ENCODE results near the gene JTB. TPM values are rescaled to one million over a fixed set of nuclear protein-coding genes. Genes with fewer than 3 reads are reported as not detected.
A peak's percentile ranks its signal among the peaks of the same experiment; 100 is the strongest.

The JTB gene
- total and polyA plus RNA-seq, 9 of the 15 experiments (the other 6 are each of a cell fraction or from before 2014, with no cell fraction given) = 24.7 to 308 (median 151) TPM

DNA sequence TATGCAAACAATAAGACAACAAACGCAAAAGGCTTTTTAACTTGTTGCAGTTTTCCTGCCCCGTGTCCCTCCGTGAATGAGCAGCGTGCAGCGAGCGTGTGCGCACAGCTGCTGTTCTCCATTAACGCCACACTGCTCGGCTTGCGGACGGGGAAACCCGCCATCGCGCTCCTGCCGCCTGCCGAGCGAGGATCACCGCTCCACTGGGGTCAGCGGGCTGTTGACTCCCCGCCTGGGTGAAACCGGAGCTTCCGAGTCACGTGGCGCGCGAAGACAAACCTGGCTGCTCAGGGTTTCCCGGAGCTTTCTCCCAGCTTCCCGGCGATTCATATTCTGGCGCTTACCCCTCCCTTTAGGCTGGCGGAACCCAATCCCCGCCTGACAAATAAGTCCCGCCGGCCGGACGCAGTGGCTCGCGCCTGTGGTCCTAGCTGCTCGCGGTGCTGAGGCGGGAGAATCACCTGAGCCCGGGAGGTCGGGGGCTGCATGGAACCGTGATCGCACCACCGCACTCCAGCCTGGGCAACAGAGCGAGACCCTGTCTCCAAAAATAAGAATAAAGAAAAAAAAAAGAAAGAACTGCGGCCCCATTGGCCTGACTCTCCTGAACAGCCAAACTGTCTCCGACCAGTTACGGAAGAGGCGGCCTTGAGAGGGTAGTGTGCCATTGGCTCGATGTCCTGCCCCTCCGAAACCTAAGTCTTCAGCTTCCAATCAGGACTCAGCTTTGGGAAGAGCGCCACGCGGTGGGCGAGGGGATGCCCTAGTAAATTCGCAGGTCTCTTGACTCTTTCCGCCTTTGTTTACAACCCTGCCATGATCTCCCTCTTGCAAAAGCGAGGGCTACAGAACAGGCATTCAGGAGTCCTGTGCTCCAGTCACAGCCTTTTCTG is 10.1 kb downstream of the JTB start, which contains the start of gene CREB3L4 (continued):
- TF ChIP-seq, protein P1, sequence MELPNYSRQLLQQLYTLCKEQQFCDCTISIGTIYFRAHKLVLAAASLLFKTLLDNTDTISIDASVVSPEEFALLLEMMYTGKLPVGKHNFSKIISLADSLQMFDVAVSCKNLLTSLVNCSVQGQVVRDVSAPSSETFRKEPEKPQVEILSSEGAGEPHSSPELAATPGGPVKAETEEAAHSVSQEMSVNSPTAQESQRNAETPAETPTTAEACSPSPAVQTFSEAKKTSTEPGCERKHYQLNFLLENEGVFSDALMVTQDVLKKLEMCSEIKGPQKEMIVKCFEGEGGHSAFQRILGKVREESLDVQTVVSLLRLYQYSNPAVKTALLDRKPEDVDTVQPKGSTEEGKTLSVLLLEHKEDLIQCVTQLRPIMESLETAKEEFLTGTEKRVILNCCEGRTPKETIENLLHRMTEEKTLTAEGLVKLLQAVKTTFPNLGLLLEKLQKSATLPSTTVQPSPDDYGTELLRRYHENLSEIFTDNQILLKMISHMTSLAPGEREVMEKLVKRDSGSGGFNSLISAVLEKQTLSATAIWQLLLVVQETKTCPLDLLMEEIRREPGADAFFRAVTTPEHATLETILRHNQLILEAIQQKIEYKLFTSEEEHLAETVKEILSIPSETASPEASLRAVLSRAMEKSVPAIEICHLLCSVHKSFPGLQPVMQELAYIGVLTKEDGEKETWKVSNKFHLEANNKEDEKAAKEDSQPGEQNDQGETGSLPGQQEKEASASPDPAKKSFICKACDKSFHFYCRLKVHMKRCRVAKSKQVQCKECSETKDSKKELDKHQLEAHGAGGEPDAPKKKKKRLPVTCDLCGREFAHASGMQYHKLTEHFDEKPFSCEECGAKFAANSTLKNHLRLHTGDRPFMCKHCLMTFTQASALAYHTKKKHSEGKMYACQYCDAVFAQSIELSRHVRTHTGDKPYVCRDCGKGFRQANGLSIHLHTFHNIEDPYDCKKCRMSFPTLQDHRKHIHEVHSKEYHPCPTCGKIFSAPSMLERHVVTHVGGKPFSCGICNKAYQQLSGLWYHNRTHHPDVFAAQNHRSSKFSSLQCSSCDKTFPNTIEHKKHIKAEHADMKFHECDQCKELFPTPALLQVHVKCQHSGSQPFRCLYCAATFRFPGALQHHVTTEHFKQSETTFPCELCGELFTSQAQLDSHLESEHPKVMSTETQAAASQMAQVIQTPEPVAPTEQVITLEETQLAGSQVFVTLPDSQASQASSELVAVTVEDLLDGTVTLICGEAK (IDR thresholded peaks at IDR 0.05) = peak; percentile 81
- TF ChIP-seq, protein P1 (CRISPR knock-in tag; IDR thresholded peaks at IDR 0.05) = no peak
- TF ChIP-seq, protein P2, sequence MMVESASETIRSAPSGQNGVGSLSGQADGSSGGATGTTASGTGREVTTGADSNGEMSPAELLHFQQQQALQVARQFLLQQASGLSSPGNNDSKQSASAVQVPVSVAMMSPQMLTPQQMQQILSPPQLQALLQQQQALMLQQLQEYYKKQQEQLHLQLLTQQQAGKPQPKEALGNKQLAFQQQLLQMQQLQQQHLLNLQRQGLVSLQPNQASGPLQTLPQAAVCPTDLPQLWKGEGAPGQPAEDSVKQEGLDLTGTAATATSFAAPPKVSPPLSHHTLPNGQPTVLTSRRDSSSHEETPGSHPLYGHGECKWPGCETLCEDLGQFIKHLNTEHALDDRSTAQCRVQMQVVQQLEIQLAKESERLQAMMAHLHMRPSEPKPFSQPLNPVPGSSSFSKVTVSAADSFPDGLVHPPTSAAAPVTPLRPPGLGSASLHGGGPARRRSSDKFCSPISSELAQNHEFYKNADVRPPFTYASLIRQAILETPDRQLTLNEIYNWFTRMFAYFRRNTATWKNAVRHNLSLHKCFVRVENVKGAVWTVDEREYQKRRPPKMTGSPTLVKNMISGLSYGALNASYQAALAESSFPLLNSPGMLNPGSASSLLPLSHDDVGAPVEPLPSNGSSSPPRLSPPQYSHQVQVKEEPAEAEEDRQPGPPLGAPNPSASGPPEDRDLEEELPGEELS (CRISPR knock-in tag; IDR thresholded peaks at IDR 0.05; ENCODE audit: borderline replicate concordance) = peak; percentile 89; the same call in 1 of the 2 replicates
- TF ChIP-seq, protein P3, sequence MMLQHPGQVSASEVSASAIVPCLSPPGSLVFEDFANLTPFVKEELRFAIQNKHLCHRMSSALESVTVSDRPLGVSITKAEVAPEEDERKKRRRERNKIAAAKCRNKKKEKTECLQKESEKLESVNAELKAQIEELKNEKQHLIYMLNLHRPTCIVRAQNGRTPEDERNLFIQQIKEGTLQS (IDR thresholded peaks at IDR 0.05) = no peak; the same call in 1 of the 2 replicates
- TF ChIP-seq, protein P3 (CRISPR knock-in tag; conservative IDR thresholded peaks at IDR 0.05) = 0 out of 2 replicates have a peak, but pooled peaks have one; percentile 59
- TF ChIP-seq MTA2 (IDR thresholded peaks at IDR 0.05; ENCODE audit: low read depth) = no peak; the same call in 1 of the 2 replicates
- 0 out of 2 replicates have a peak, but pooled peaks have one; percentile 75 for TF ChIP-seq GABPB1 (CRISPR knock-in tag; IDR thresholded peaks at IDR 0.05)
- TF ChIP-seq, protein P4, sequence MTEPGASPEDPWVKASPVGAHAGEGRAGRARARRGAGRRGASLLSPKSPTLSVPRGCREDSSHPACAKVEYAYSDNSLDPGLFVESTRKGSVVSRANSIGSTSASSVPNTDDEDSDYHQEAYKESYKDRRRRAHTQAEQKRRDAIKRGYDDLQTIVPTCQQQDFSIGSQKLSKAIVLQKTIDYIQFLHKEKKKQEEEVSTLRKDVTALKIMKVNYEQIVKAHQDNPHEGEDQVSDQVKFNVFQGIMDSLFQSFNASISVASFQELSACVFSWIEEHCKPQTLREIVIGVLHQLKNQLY (CRISPR knock-in tag; conservative IDR thresholded peaks at IDR 0.05) = 0 out of 4 replicates have a peak, but pooled peaks of 1 of the 2 experiments have one; percentile 19
- TF ChIP-seq, protein P5, sequence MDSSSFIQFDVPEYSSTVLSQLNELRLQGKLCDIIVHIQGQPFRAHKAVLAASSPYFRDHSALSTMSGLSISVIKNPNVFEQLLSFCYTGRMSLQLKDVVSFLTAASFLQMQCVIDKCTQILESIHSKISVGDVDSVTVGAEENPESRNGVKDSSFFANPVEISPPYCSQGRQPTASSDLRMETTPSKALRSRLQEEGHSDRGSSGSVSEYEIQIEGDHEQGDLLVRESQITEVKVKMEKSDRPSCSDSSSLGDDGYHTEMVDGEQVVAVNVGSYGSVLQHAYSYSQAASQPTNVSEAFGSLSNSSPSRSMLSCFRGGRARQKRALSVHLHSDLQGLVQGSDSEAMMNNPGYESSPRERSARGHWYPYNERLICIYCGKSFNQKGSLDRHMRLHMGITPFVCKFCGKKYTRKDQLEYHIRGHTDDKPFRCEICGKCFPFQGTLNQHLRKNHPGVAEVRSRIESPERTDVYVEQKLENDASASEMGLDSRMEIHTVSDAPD (CRISPR knock-in tag; IDR thresholded peaks at IDR 0.05) = no peak
- TF ChIP-seq, protein P6, sequence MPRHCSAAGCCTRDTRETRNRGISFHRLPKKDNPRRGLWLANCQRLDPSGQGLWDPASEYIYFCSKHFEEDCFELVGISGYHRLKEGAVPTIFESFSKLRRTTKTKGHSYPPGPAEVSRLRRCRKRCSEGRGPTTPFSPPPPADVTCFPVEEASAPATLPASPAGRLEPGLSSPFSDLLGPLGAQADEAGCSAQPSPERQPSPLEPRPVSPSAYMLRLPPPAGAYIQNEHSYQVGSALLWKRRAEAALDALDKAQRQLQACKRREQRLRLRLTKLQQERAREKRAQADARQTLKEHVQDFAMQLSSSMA (CRISPR knock-in tag; IDR thresholded peaks at IDR 0.05) = no peak
